Thymus (tissue), 11 donors: ENCODE data around the gene TFDP1. TPM values are rescaled to one million over a fixed set of nuclear protein-coding genes. Genes with fewer than 3 reads are reported as not detected.

Experiments used
- DNase-seq, 9 donors: peaks; one replicate each; pipeline ENCODE4 v3.0.0-alpha.2; 2013; ENCODE audit warnings: low spot score in 9 of 9, low read depth in 6 of 9, missing footprints in 1 of 9
- H3K27ac ChIP-seq, 2 donors: one replicate each; pipeline ENCODE4 v1.5.1; 2013; ENCODE audit warnings: control low read depth in 1 of 2, low read depth in 1 of 2, low read length in 1 of 2, mild to moderate bottlenecking in 1 of 2, moderate library complexity in 1 of 2
- H3K27me3 ChIP-seq, 2 donors: one replicate each; pipeline ENCODE4 v1.5.1; 2013; ENCODE audit warnings: low read length in 1 of 2; ENCODE audit not compliant: control insufficient read depth in 2 of 2, insufficient read depth in 1 of 2
- H3K36me3 ChIP-seq, 2 donors: one replicate each; pipeline ENCODE4 v1.5.1; 2013; ENCODE audit warnings: low read length in 1 of 2, mild to moderate bottlenecking in 1 of 2, moderate library complexity in 1 of 2; ENCODE audit not compliant: control insufficient read depth in 2 of 2, insufficient read depth in 2 of 2
- H3K4me1 ChIP-seq, 2 donors: one replicate each; pipeline ENCODE4 v1.5.1; 2013; ENCODE audit warnings: low read length in 2 of 2; ENCODE audit not compliant: control insufficient read depth in 2 of 2, insufficient read depth in 2 of 2
- H3K4me3 ChIP-seq, 2 donors: one replicate each; pipeline ENCODE4 v1.5.1; 2013; ENCODE audit warnings: low read length in 2 of 2, control low read depth in 1 of 2, mild to moderate bottlenecking in 1 of 2
- H3K9me3 ChIP-seq, 2 donors: one replicate each; pipeline ENCODE4 v1.5.1; 2013; ENCODE audit warnings: low read length in 1 of 2, mild to moderate bottlenecking in 1 of 2; ENCODE audit not compliant: control insufficient read depth in 2 of 2, insufficient read depth in 1 of 2
- WGBS: extraction: QIAGEN DNeasy Blood & Tissue Kit; methylation state at CpG from one replicate; pipeline ENCODE4 v1.1.7; 2013; 5-methylcytosine and 5-hydroxymethylcytosine counted together
- polyA plus RNA-seq: library from polyadenylated mRNA; stranded (reverse); fragments of 200-250 nt; gene quantifications from one replicate; pipeline ENCODE4 v1.2.3, GENCODE V29; 2013
- total RNA-seq: library from RNA; stranded (reverse); fragments of 120-200 nt; gene quantifications from one replicate; pipeline ENCODE4 v1.2.4, GENCODE V29; 2013
- donor health status: healthy.

The TFDP1 gene
- total and polyA plus RNA-seq, 2 donors = 30.0 to 46.3 TPM

DNA sequence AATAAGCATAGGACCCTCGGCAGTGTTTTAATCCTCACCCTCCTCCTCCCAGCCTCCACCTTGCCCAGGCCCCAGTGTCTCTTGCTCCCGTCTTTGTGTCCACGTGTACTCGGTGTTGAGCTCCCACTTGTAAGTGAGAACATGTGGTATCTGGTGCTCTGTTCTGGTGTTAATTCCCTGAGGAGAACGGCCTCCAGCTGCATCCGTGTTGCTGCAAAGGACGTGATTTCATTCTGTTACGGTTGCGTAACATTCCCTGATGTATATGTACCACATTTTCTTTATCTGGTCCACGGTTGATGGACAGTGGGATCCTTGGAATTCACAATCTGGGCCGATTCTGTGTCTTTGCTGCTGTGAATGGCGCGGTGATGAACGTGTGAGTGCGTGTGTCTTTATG is 44.7 kb upstream of the TFDP1 start:
- Histone ChIP-seq H3K9me3 (peaks cover 0 to 12% of the 10 kb centered on the region in 2 donors), H3K36me3 (peaks cover 4 to 11% of the 10 kb centered on the region in 2 donors), H3K27ac (no peak overlapping the region), H3K4me1 (no peaks in the 10 kb centered on the region), H3K27me3 (no peaks in the 10 kb centered on the region), H3K4me3 (no peak overlapping the region)
- 97% methylated on average over 15 of the region's 15 CpGs for WGBS
- no peak for DNase-seq

DNA sequence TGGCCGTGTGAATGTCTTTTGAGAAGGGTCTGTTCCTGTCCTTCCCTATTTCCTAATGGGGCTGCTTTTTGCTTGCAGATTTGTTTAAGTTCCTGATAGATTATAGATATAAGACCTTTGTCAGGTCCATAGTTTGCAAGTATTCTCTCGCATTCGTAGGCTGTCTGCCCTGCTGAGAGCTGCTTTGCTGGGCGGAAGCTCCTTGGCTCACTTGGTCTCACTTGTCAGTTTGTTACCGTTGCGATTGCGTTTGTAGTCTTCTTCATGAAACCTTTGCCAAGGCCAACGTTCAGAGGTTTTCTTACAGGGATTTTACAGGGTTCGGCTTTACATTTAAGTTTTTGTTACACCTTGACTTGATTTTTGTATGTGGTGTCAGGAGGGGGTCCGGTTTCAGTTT is 44.0 kb upstream of the TFDP1 start:
- Histone ChIP-seq H3K27me3 (no peaks in the 10 kb centered on the region), H3K9me3 (peaks cover 0 to 12% of the 10 kb centered on the region in 2 donors), H3K27ac (no peak overlapping the region), H3K4me1 (peaks cover 0 to 2% of the 10 kb centered on the region in 2 donors), H3K4me3 (no peak overlapping the region), H3K36me3 (peaks cover 3 to 11% of the 10 kb centered on the region in 2 donors)
- DNase-seq = no peak
- WGBS = 92% methylated on average over 10 of the region's 10 CpGs

DNA sequence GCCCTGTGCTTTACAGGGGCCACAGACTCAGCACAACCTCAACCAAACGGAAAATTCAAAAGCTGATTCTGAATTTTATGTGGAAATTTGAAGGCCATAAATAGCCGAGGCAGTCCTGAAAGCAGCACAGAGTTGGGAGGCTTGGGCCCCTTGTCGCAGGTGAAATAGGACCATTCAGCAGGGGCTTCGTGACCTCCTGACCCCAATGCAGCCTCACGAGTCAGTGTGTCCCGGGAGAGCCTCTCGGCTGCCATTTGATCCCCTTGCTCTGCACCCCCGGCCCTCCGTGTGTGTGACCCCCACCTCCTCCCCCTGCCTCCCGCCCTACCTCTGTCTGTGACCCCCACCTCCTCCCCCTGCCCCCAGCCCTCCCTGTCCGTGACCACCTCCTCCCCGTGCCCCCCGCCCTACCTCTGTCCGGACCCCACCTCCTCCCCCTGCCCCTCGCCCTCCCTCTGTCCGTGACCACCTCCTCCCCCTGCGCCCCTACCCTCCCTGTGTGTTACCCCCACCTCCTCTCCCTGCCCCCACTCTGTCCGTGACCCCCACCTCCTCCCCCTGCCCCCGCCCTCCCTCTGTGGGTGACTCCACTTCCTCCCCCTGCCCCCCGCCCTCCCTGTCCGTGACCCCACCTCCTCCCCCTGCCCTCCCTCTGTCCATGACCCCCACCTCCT is 41.7 kb upstream of the TFDP1 start:
- H3K36me3 ChIP-seq = peaks cover 3 to 11% of the 10 kb centered on the region in 2 donors

DNA sequence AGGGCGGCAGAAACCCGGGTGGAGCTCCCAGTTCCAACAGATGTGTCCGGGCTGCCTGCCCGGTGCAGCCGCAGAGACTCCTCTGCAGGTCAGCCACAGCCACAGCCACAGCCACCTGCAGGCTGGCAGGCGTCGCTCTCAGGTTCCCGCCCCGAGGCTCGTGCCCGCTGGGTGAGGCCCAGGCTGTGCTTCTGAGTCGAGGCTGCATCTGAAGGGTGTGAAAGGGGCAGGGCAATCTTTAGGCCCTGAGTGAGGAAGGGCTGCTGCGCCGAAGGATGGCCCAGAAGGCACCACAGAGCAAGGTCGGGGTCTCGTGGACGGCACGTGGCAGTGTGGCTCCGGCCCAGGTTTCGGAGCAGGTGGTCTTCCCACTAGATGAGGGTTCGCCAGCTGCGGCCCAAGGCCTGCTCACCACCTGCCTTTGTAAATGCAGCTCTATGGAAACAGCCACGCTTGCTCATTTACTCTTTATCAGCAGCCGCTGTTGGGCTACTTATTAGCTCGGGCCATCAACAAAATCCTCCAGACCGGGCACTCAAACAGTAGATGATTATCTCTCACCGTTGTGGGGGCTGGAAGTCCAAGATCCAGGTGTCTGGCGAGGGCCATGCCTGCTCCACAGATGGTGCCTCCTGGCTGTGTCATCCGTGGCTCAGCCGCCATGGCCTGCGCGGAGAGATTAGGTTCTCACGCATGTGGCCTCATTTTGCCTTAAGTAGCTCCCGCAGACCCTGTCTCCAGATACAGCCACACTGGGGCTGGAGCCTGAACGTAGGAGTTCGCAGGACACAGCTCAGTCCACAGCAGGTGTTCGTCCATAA is 40.3 kb upstream of the TFDP1 start:
- Histone ChIP-seq H3K27me3 (no peaks in the 10 kb centered on the region), H3K4me1 (peaks cover 0 to 2% of the 10 kb centered on the region in 2 donors), H3K9me3 (peaks cover 0 to 12% of the 10 kb centered on the region in 2 donors), H3K36me3 (peaks cover 3 to 13% of the 10 kb centered on the region in 2 donors), H3K4me3 (no peak overlapping the region), H3K27ac (no peak overlapping the region)
- no peak for DNase-seq
- WGBS = 95% methylated on average over 37 of the region's 37 CpGs

More for the DNA sequence above, 41.7 kb upstream of the TFDP1 start:
- whole genome bisulfite sequencing = 97% methylated on average over 21 of the region's 21 CpGs
- H3K9me3 ChIP-seq = peaks cover 0 to 12% of the 10 kb centered on the region in 2 donors
- H3K27me3 ChIP-seq = no peaks in the 10 kb centered on the region
- no peak overlapping the region for H3K27ac ChIP-seq
- H3K4me3 ChIP-seq = no peak overlapping the region
- H3K4me1 ChIP-seq = peaks cover 0 to 2% of the 10 kb centered on the region in 2 donors
- DNase-seq = no peak

DNA sequence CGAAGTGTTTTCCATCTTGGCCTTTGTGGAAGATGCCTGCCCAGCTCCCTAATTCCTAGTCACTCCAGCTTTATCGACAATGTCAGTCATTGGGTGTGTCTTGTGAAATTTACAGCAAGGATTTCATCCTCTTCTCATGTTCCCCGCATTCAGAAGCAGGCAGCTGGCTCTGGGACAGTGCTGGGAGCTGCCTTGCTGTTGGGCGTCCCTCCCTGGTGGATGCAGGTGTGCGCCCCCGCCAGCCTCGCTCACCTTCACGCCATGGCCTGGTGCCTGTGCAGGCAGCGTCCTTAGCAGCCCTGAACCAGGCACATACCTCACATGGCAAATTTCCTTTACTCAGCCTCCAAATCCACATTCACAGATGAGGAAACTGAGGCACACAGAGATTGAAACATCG is 39.7 kb upstream of the TFDP1 start:
- Histone ChIP-seq H3K9me3 (peaks cover 0 to 12% of the 10 kb centered on the region in 2 donors), H3K27ac (no peak overlapping the region), H3K27me3 (no peaks in the 10 kb centered on the region), H3K4me1 (peaks cover 0 to 2% of the 10 kb centered on the region in 2 donors), H3K36me3 (peaks cover 3 to 13% of the 10 kb centered on the region in 2 donors), H3K4me3 (no peak overlapping the region)
- no peak for DNase-seq
- WGBS = 95% methylated on average over 10 of the region's 10 CpGs

DNA sequence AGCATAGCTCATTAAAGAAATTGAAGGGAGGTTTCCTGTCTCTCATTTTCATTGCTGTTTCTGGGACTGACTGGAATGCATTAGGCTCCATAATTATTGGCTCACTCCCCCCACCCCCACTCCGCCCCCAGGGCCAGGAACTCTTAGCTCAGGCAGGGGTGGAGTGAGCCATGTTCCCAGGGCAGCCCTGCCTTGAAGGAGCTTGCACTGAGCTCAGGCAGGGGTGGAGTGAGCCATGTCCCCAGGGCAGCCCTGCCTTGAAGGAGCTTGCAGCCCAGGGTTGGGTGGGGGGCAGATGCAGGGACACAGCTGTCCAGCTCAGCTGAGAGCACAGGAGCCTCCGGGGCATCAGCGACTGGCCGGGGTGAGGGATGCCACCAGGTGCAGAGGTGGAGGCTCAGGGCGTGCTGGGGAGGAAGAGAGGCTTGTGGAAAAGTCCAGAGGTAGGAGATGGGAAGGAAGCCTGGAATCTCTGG is 39.1 kb upstream of the TFDP1 start:
- peaks cover 0 to 2% of the 10 kb centered on the region in 2 donors for H3K4me1 ChIP-seq
- H3K27me3 ChIP-seq = no peaks in the 10 kb centered on the region
- H3K9me3 ChIP-seq = peaks cover 0 to 11% of the 10 kb centered on the region in 2 donors
- H3K36me3 ChIP-seq = peaks cover 3 to 13% of the 10 kb centered on the region in 2 donors
- 95% methylated on average over 5 of the region's 5 CpGs for WGBS
- no peak overlapping the region for H3K27ac ChIP-seq
- no peak for DNase-seq
- H3K4me3 ChIP-seq = no peak overlapping the region

DNA sequence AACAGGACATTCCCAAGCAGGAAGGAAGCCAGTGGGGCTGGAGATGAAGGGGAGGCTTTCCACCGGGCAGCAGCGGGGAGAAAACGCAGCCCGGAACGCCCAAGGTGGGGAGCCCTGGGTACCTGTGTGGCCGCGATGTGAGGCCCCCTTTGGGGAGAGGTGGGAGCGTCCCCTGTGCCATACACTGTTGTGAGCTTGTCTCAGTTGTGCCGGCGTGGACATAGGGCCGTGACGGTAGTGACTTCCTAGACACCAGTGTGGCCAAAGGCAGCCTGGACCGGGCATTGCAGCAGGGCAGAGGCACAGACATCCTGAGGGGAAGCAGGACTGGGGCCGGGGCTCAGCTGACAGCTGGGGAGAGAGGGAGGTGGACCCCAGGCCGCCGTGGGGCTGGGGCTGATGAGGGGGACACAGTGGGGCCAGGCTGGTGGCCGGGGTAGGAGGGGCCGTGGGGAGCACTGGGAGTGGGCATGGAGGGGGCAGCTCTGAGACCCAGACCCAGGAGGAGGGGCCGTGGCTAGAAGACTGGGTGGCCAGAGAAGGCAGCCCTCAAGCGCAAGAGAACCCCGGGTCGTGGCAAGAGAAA is 38.5 kb upstream of the TFDP1 start:
- H3K27ac ChIP-seq = no peak overlapping the region
- peaks cover 0 to 2% of the 10 kb centered on the region in 2 donors for H3K4me1 ChIP-seq
- no peak for DNase-seq
- no peaks in the 10 kb centered on the region for H3K27me3 ChIP-seq
- 93% methylated on average over 22 of the region's 22 CpGs for WGBS
- H3K9me3 ChIP-seq = peaks cover 0 to 6% of the 10 kb centered on the region in 2 donors
- no peak overlapping the region for H3K4me3 ChIP-seq
- H3K36me3 ChIP-seq = peaks cover 3 to 9% of the 10 kb centered on the region in 2 donors

DNA sequence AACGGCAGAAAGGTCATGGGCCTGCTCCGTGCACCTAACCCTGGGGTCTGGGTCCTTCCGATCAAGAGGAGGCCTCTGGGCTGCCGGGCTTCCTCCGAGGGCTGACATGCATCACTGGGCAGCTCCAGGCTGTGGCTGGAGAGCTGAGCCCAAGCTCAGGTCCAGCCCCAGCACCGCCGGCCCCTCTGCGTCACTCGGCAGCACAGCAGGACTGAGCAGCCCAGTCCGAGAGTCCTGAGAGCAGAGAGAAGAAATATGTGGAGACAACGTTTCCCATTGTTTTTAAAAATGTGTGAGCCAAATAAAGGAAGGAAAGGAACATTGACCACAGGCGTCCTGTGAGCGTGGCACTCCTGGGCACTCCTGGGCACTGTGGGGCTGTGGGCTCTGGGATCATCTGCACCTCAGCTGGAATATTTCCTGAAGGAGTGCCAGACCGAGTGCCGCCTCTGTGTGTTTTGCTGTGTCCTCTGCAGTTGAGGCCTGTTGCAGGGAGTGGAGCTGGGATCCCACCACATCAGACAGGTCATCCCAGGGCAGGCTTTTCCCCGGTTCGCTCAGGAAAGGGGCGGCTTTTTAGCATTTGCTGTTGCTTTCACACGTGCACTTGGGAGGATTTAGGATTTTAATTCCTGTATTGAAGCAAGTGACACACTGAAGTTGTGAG is 37.8 kb upstream of the TFDP1 start:
- H3K4me3 ChIP-seq = no peak overlapping the region
- H3K27me3 ChIP-seq = no peaks in the 10 kb centered on the region
- peaks cover 3 to 7% of the 10 kb centered on the region in 2 donors for H3K36me3 ChIP-seq
- WGBS = 97% methylated on average over 19 of the region's 19 CpGs
- DNase-seq = no peak
- peaks cover 0 to 5% of the 10 kb centered on the region in 2 donors for H3K9me3 ChIP-seq
- no peak overlapping the region for H3K27ac ChIP-seq
- peaks cover 0 to 6% of the 10 kb centered on the region in 2 donors for H3K4me1 ChIP-seq
